Loucy (cell line): Measurements from ENCODE around the gene PPP1R2B.

Experiments
- H2AFZ ChIP-seq: fragments of 200-600 bp; sonication (generic); 2 replicates; pipeline ENCODE4 v1.6.0; 2016; ENCODE audit warnings: antibody characterized with exemption, mild to moderate bottlenecking, low read length, moderate library complexity
- H3F3A ChIP-seq: fragments of 200-600 bp; 2 replicates; pipeline ENCODE4 v1.6.0; 2016; ENCODE audit warnings: antibody characterized with exemption, low read depth, mild to moderate bottlenecking
- H3K27me3 ChIP-seq: fragments of 200-600 bp; sonication (generic); 2 replicates; pipeline ENCODE4 v1.6.1; 2014; ENCODE audit warnings: low read length, mild to moderate bottlenecking; ENCODE audit not compliant: insufficient read depth, poor library complexity, severe bottlenecking
- H3K36me3 ChIP-seq: fragments of 200-600 bp; sonication (generic); 2 replicates; pipeline ENCODE4 v1.6.1; 2016; ENCODE audit warnings: low read length; ENCODE audit not compliant: insufficient read depth
- H3K4me1 ChIP-seq: fragments of 200-600 bp; sonication (generic); 2 replicates; pipeline ENCODE4 v1.5.1; 2014; ENCODE audit warnings: low read length, mild to moderate bottlenecking; ENCODE audit not compliant: insufficient read depth, poor library complexity, severe bottlenecking
- H3K4me2 ChIP-seq: fragments of 200-600 bp; sonication (generic); 2 replicates; pipeline ENCODE4 v1.6.0; 2014; ENCODE audit warnings: antibody characterized with exemption, low read length, low read depth, mild to moderate bottlenecking; ENCODE audit not compliant: poor library complexity, severe bottlenecking
- H3K4me3 ChIP-seq: fragments of 200-600 bp; sonication (generic); 2 replicates; pipeline ENCODE4 v1.5.1; 2014; ENCODE audit warnings: low read length, mild to moderate bottlenecking, mixed read lengths; ENCODE audit not compliant: poor library complexity, severe bottlenecking
- H3K79me2 ChIP-seq: fragments of 200-600 bp; sonication (generic); 2 replicates; pipeline ENCODE4 v1.6.1; 2014; ENCODE audit warnings: low read length; ENCODE audit not compliant: insufficient read depth
- H3K9ac ChIP-seq: fragments of 200-600 bp; sonication (generic); 2 replicates; pipeline ENCODE4 v1.6.0; 2014; ENCODE audit warnings: mild to moderate bottlenecking, low read depth, low read length, moderate library complexity; ENCODE audit not compliant: poor library complexity, severe bottlenecking
- H3K9me2 ChIP-seq: fragments of 200-600 bp; sonication (generic); replicated peaks from 2 replicates; pipeline ENCODE4 v1.6.1; 2016; ENCODE audit warnings: low read depth, low read length, mixed read lengths
- H3K9me3 ChIP-seq: fragments of 200-600 bp; sonication (generic); 2 replicates; pipeline ENCODE4 v1.6.1; 2014; ENCODE audit warnings: mild to moderate bottlenecking, antibody characterized with exemption, low read length, low read depth; ENCODE audit not compliant: insufficient read depth
- H4K20me1 ChIP-seq: fragments of 200-600 bp; sonication (generic); 2 replicates; pipeline ENCODE4 v1.6.0; 2014; ENCODE audit warnings: antibody characterized with exemption, low read length, mild to moderate bottlenecking; ENCODE audit not compliant: insufficient read depth, poor library complexity, severe bottlenecking
- EZH2phosphoT487 ChIP-seq: fragments of 200-600 bp; IDR thresholded peaks from 2 replicates; pipeline ENCODE4 v1.6.1; 2018; ENCODE audit warnings: antibody characterized with exemption, mild to moderate bottlenecking, moderate library complexity, borderline replicate concordance
- TF ChIP-seq, protein P1 (sequence below): fragments of 200-600 bp; sonication (generic); conservative IDR thresholded peaks from 2 replicates; pipeline ENCODE4 v1.5.1; 2014; ENCODE audit warnings: mild to moderate bottlenecking, antibody characterized with exemption, low read length

Gene PPP1R2B

DNA sequence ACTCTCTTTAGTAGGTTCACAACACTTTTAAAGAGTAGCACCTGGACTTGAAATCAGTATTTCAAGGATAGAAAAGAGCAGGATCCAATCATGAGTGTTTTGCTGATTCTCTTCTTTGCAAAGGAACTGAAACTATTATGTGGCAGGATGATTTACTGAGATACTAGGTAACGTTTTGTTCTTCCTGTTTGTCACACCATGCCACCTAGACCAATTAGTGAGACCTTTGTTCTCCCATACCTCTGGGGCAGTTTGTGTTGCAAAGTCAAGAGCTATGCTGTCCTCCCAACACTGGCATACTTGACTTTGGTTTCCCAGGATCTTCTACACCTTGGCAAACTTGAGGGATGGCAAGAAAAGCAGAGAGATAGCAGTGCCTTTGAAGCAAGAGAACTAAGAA, 43.4 kb downstream of the PPP1R2B start:
- H3K4me2 ChIP-seq, result no peak overlapping the region
- peak overlapping the region; percentile 64; the same call in 1 of the 2 replicates for H2AFZ ChIP-seq
- H3K4me3 ChIP-seq, result no peak overlapping the region

GRCh38 chr5:156896546-156896945, 46.5 kb downstream of the PPP1R2B start:
- no peak for TF ChIP-seq EZH2phosphoT487
- TF ChIP-seq, protein P1, sequence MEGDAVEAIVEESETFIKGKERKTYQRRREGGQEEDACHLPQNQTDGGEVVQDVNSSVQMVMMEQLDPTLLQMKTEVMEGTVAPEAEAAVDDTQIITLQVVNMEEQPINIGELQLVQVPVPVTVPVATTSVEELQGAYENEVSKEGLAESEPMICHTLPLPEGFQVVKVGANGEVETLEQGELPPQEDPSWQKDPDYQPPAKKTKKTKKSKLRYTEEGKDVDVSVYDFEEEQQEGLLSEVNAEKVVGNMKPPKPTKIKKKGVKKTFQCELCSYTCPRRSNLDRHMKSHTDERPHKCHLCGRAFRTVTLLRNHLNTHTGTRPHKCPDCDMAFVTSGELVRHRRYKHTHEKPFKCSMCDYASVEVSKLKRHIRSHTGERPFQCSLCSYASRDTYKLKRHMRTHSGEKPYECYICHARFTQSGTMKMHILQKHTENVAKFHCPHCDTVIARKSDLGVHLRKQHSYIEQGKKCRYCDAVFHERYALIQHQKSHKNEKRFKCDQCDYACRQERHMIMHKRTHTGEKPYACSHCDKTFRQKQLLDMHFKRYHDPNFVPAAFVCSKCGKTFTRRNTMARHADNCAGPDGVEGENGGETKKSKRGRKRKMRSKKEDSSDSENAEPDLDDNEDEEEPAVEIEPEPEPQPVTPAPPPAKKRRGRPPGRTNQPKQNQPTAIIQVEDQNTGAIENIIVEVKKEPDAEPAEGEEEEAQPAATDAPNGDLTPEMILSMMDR, result no peak
- H3K4me3 ChIP-seq, result no peak overlapping the region

More for the DNA sequence above, 43.4 kb downstream of the PPP1R2B start:
- Histone ChIP-seq H3K9me2 (no peaks in the 10 kb centered on the region), H3K79me2 (no peaks in the 10 kb centered on the region), H3K27me3 (no peaks in the 10 kb centered on the region), H3K4me1 (no peaks in the 10 kb centered on the region), H3K9me3 (no peaks in the 10 kb centered on the region), H4K20me1 (no peaks in the 10 kb centered on the region), H3K36me3 (no peaks in the 10 kb centered on the region), H3F3A (no peaks in the 10 kb centered on the region), H3K9ac (no peak overlapping the region)
- TF ChIP-seq EZH2phosphoT487, result no peak
- TF ChIP-seq, protein P1, result no peak

More at GRCh38 chr5:156896546-156896945, 46.5 kb downstream of the PPP1R2B start:
- Histone ChIP-seq H3K4me1 (no peaks in the 10 kb centered on the region), H4K20me1 (no peaks in the 10 kb centered on the region), H3K79me2 (no peaks in the 10 kb centered on the region), H3K9ac (no peak overlapping the region), H2AFZ (no peak overlapping the region), H3K27me3 (no peaks in the 10 kb centered on the region), H3F3A (no peaks in the 10 kb centered on the region), H3K36me3 (no peaks in the 10 kb centered on the region), H3K9me3 (no peaks in the 10 kb centered on the region), H3K9me2 (no peaks in the 10 kb centered on the region), H3K4me2 (no peak overlapping the region)
